H9 (cell line): ENCODE data around the gene MFSD12. TPM values are rescaled to one million over a fixed set of nuclear protein-coding genes. Genes with fewer than 3 reads are reported as not detected.

Source experiments
- DNase-seq: peaks from one replicate; pipeline ENCODE4 v3.0.0-alpha.2; 2017
- H2AFZ ChIP-seq: one replicate; pipeline ENCODE4 v1.6.1; 2013; ENCODE audit warnings: mild to moderate bottlenecking, low read length, control low read depth, moderate library complexity
- H2AK5ac ChIP-seq: 2 replicates; pipeline ENCODE4 v1.6.1; 2013; ENCODE audit warnings: low read length, control low read depth, mixed read lengths; ENCODE audit not compliant: insufficient read length
- H2BK120ac ChIP-seq: one replicate; pipeline ENCODE4 v1.6.1; 2013; ENCODE audit warnings: low read depth, mild to moderate bottlenecking, low read length, control low read depth, inconsistent platforms; ENCODE audit not compliant: poor library complexity, severe bottlenecking
- H2BK12ac ChIP-seq: 2 replicates; pipeline ENCODE4 v1.6.1; 2013; ENCODE audit warnings: low read length, control low read depth, mixed read lengths, low read depth; ENCODE audit not compliant: insufficient read length
- H2BK15ac ChIP-seq: 2 replicates; pipeline ENCODE4 v1.6.1; 2013; ENCODE audit warnings: low read depth, low read length, control low read depth
- H2BK20ac ChIP-seq: one replicate; pipeline ENCODE4 v1.6.1; 2013; ENCODE audit warnings: low read depth, mild to moderate bottlenecking, low read length, control low read depth, inconsistent platforms; ENCODE audit not compliant: poor library complexity, severe bottlenecking
- H2BK5ac ChIP-seq: 2 replicates; pipeline ENCODE4 v1.6.1; 2013; ENCODE audit warnings: low read length, control low read depth, mixed read lengths; ENCODE audit not compliant: insufficient read length
- H3K14ac ChIP-seq: 2 replicates; pipeline ENCODE4 v1.6.1; 2013; ENCODE audit warnings: low read length, control low read depth; ENCODE audit not compliant: insufficient read depth
- H3K18ac ChIP-seq: 2 replicates; pipeline ENCODE4 v1.6.1; 2013; ENCODE audit warnings: low read depth, mild to moderate bottlenecking, mixed read lengths, low read length, control low read depth; ENCODE audit not compliant: insufficient read length
- H3K23ac ChIP-seq: 2 replicates; pipeline ENCODE4 v1.6.1; 2013; ENCODE audit warnings: low read length, control low read depth, mixed read lengths, low read depth; ENCODE audit not compliant: insufficient read length
- H3K23me2 ChIP-seq: 2 replicates; pipeline ENCODE4 v1.6.1; 2013; ENCODE audit warnings: low read depth, mild to moderate bottlenecking, mixed read lengths, low read length, control low read depth; ENCODE audit not compliant: insufficient read length, poor library complexity, severe bottlenecking
- H3K27ac ChIP-seq: 2 replicates; pipeline ENCODE4 v1.5.1; 2013; ENCODE audit warnings: low read length, control low read depth, mixed read lengths, low read depth; ENCODE audit not compliant: insufficient read length
- H3K27me3 ChIP-seq: 2 replicates; pipeline ENCODE4 v1.6.1; 2013; ENCODE audit warnings: low read length, control low read depth, inconsistent platforms; ENCODE audit not compliant: insufficient read depth
- H3K4ac ChIP-seq: 2 replicates; pipeline ENCODE4 v1.6.1; 2013; ENCODE audit warnings: low read depth, mild to moderate bottlenecking, control low read depth, inconsistent platforms, low read length, moderate library complexity
- H3K4me1 ChIP-seq: 2 replicates; pipeline ENCODE4 v1.6.1; 2013; ENCODE audit warnings: low read length, control low read depth, inconsistent platforms; ENCODE audit not compliant: insufficient read depth
- H3K4me2 ChIP-seq: 2 replicates; pipeline ENCODE4 v1.6.1; 2013; ENCODE audit warnings: low read length, control low read depth, mixed read lengths; ENCODE audit not compliant: insufficient read length, insufficient read depth
- H3K56ac ChIP-seq: 2 replicates; pipeline ENCODE4 v1.6.1; 2013; ENCODE audit warnings: low read depth, mild to moderate bottlenecking, mixed read lengths, low read length, control low read depth; ENCODE audit not compliant: insufficient read length
- H3K79me1 ChIP-seq: 2 replicates; pipeline ENCODE4 v1.6.1; 2013; ENCODE audit warnings: low read depth, mild to moderate bottlenecking, moderate library complexity, low read length, control low read depth, inconsistent platforms; ENCODE audit not compliant: insufficient read depth, poor library complexity, severe bottlenecking
- H3K79me2 ChIP-seq: 2 replicates; pipeline ENCODE4 v1.6.1; 2013; ENCODE audit warnings: low read length, control low read depth, inconsistent platforms; ENCODE audit not compliant: insufficient read depth
- H3K9ac ChIP-seq: 2 replicates; pipeline ENCODE4 v1.6.1; 2013; ENCODE audit warnings: low read length, control low read depth, mixed read lengths; ENCODE audit not compliant: insufficient read length; ENCODE audit errors: extremely low read depth
- H3K9me3 ChIP-seq: one replicate; pipeline ENCODE4 v1.6.1; 2013; ENCODE audit warnings: low read depth, low read length, inconsistent platforms; ENCODE audit not compliant: control insufficient read depth
- H3T11ph ChIP-seq: one replicate; pipeline ENCODE4 v1.6.1; 2013; ENCODE audit warnings: mild to moderate bottlenecking, low read length, control low read depth, inconsistent platforms
- H4K20me1 ChIP-seq: one replicate; pipeline ENCODE4 v1.6.1; 2013; ENCODE audit not compliant: control insufficient read depth, insufficient read length, insufficient read depth
- H4K5ac ChIP-seq: 2 replicates; pipeline ENCODE4 v1.6.1; 2013; ENCODE audit warnings: low read depth, mild to moderate bottlenecking, mixed read lengths, low read length, control low read depth; ENCODE audit not compliant: insufficient read length
- H4K8ac ChIP-seq: replicated peaks from 2 replicates; pipeline ENCODE4 v1.6.1; 2013; ENCODE audit warnings: low read length, control low read depth, mixed read lengths, low read depth; ENCODE audit not compliant: insufficient read length
- H4K91ac ChIP-seq: 2 replicates; pipeline ENCODE4 v1.6.1; 2013; ENCODE audit warnings: low read depth, mild to moderate bottlenecking, moderate library complexity, mixed read lengths, low read length, control low read depth; ENCODE audit not compliant: insufficient read length
- H3K27ac Mint-ChIP-seq, 3 experiments: 2 replicates in 2 of 3; 3 replicates in 1 of 3; pipeline ENCODE4 v1.8.0; 2020 to 2021; ENCODE audit warnings: mixed read lengths in 3 of 3, mild to moderate bottlenecking in 1 of 3, moderate library complexity in 1 of 3
- H3K27me3 Mint-ChIP-seq: 2 replicates; pipeline ENCODE4 v1.8.0; 2021; ENCODE audit warnings: low read depth, mild to moderate bottlenecking, moderate library complexity, mixed read lengths
- H3K36me3 Mint-ChIP-seq, 3 experiments: 2 replicates in 2 of 3; 3 replicates in 1 of 3; pipeline ENCODE4 v1.8.0; 2020 to 2021; ENCODE audit warnings: low read depth in 3 of 3, mixed read lengths in 3 of 3; ENCODE audit not compliant: insufficient read depth in 1 of 3
- H3K4me1 Mint-ChIP-seq, 2 experiments: 2 replicates each; pipeline ENCODE4 v1.8.0; 2020; ENCODE audit warnings: mixed read lengths in 2 of 2
- H3K4me3 Mint-ChIP-seq, 2 experiments: 2 replicates in 1 of 2; 3 replicates in 1 of 2; pipeline ENCODE4 v1.8.0; 2020 to 2021; ENCODE audit warnings: mild to moderate bottlenecking in 2 of 2, mixed read lengths in 2 of 2, moderate library complexity in 1 of 2
- H3K9me3 Mint-ChIP-seq, 2 experiments: 2 replicates in 1 of 2; 3 replicates in 1 of 2; pipeline ENCODE4 v1.8.0; 2020; ENCODE audit warnings: mild to moderate bottlenecking in 2 of 2, mixed read lengths in 2 of 2, moderate library complexity in 1 of 2
- WGBS: extraction: QIAGEN DNeasy Blood & Tissue Kit; methylation state at CpG from one replicate; pipeline ENCODE4 v1.1.7; 2013; ENCODE audit warnings: missing lambda C conversion rate, low lambda C conversion rate, mixed read lengths; ENCODE audit not compliant: insufficient read length; ENCODE audit errors: extremely low coverage; 5-methylcytosine and 5-hydroxymethylcytosine counted together
- total RNA-seq: library from RNA; stranded (reverse); gene quantifications from 2 replicates; pipeline ENCODE4 v1.2.1, GENCODE V29; 2021
- TF ChIP-seq, protein P1 (sequence below): fragments of 200-600 bp; sonication (generic); conservative IDR thresholded peaks from 3 replicates; pipeline ENCODE4 v1.8.0; 2021; ENCODE audit warnings: antibody characterized with exemption, mild to moderate bottlenecking

MFSD12 gene
- total RNA-seq, 1 experiment from 2014 or later: 58.8 TPM

DNA sequence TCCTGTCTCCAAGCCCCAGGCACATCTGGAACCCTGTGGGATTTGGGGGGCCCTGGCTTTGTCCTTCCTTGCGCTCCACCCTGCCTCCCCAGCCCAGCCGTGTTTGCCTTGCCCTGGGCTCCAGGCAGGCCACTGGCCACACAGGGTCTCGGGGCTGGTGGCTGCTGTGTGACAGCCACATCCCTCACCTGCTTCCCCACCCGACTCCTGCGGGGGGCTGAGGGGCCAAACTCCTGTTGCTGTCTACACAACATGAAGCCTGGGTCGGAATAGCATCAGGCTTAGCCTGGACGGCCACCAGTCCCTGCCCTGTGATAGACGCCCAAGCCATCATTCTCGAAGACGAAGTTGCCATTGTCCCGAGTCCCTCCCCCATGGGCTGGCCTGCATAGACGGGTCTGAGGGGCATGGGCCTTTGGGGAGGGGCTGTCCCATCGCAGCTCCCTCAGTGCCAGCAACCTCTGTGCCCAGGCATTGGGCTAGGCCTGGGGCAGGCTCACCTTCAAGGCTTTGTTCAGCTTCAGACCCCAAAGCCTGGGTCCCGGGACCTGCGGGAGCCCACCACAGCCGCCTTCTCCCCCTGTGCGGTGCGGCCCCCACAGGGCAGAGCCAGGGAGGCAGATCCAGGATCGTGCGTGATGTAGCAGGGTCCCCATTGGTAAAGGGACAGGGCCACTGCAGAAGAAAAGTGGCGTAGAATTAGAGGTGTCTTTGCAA lies 33.9 kb downstream of the MFSD12 start:
- H2BK20ac ChIP-seq: no peak overlapping the region
- no peak overlapping the region for H3K14ac ChIP-seq
- no peaks in the 10 kb centered on the region for H3K79me1 ChIP-seq
- no peaks in the 10 kb centered on the region for H3K9me3 ChIP-seq
- Mint-ChIP-seq H3K4me1 (peaks cover 20 to 21% of the 10 kb centered on the region in 2 experiments), H3K36me3 (peaks cover 10 to 35% (median 33%) of the 10 kb centered on the region in 3 experiments), H3K27me3 (no peaks in the 10 kb centered on the region), H3K4me3 (no peak overlapping the region), H3K9me3 (no peaks in the 10 kb centered on the region; a peak in 1 of 5 replicates), H3K27ac (peak overlapping the region in 1 of 3 experiments; percentile 73; a peak in 1 of 7 replicates)
- no peak overlapping the region for H2BK120ac ChIP-seq
- DNase-seq: no peak
- H3K56ac ChIP-seq: no peak overlapping the region
- no peaks in the 10 kb centered on the region for H4K20me1 ChIP-seq
- TF ChIP-seq, protein P1, sequence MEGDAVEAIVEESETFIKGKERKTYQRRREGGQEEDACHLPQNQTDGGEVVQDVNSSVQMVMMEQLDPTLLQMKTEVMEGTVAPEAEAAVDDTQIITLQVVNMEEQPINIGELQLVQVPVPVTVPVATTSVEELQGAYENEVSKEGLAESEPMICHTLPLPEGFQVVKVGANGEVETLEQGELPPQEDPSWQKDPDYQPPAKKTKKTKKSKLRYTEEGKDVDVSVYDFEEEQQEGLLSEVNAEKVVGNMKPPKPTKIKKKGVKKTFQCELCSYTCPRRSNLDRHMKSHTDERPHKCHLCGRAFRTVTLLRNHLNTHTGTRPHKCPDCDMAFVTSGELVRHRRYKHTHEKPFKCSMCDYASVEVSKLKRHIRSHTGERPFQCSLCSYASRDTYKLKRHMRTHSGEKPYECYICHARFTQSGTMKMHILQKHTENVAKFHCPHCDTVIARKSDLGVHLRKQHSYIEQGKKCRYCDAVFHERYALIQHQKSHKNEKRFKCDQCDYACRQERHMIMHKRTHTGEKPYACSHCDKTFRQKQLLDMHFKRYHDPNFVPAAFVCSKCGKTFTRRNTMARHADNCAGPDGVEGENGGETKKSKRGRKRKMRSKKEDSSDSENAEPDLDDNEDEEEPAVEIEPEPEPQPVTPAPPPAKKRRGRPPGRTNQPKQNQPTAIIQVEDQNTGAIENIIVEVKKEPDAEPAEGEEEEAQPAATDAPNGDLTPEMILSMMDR: no peak
- H2BK5ac ChIP-seq: no peak overlapping the region
- H3K18ac ChIP-seq: no peak overlapping the region
- no peak overlapping the region for H4K8ac ChIP-seq
- no peak overlapping the region for H3T11ph ChIP-seq
- no peak overlapping the region for H4K5ac ChIP-seq
- no peak overlapping the region for H2AFZ ChIP-seq
- H3K4me2 ChIP-seq: no peak overlapping the region
- peaks cover 1% of the 10 kb centered on the region; the same call in 1 of the 2 replicates for H3K4me1 ChIP-seq
- H3K27me3 ChIP-seq: no peaks in the 10 kb centered on the region
- no peak overlapping the region for H2BK12ac ChIP-seq
- no peaks in the 10 kb centered on the region; the same call in 1 of the 2 replicates for H3K79me2 ChIP-seq
- H2AK5ac ChIP-seq: no peak overlapping the region
- no peak overlapping the region for H3K23ac ChIP-seq
- H2BK15ac ChIP-seq: no peak overlapping the region
- no peak overlapping the region for H3K27ac ChIP-seq
- H4K91ac ChIP-seq: no peak overlapping the region
- H3K9ac ChIP-seq: no peak overlapping the region
- no CpG with 5 or more reads among the region's 21 CpGs for WGBS
- H3K4ac ChIP-seq: no peak overlapping the region
- no peaks in the 10 kb centered on the region for H3K23me2 ChIP-seq
